ENCODE measurements around the gene PATJ. TPM values are rescaled to one million over a fixed set of nuclear protein-coding genes. Genes with fewer than 3 reads are reported as not detected.

Gene PATJ
- total RNA-seq, 1 experiment from 2014 or later: 48.8 TPM

GRCh38 chr1:61953790-61954150, 211.5 kb downstream of the PATJ start:
- no peak overlapping the region for H3K4me3 ChIP-seq (replicated peaks in 1 of 2; ENCODE audit: low read depth in 1 of 2, low read length in 2 of 2)

GRCh38 chr1:61955261-61955660, 213.0 kb downstream of the PATJ start:
- ChIA-PET RAD21 (ENCODE audit: low non-redundant PET in 1 of 2, low total read pairs in 2 of 2, uncharacterized antibody in 2 of 2, unreplicated experiment in 2 of 2) (no interaction called here), CTCF (no interaction called here), POLR2A (no interaction called here)
- no peaks in the 10 kb centered on the region for H3K9me2 ChIP-seq (ENCODE audit: insufficient read depth)
- H3K4me3 ChIP-seq (replicated peaks in 1 of 2; ENCODE audit: low read depth in 1 of 2, low read length in 2 of 2): no peak overlapping the region
- H3K36me3 ChIP-seq (ENCODE audit: control insufficient read depth in 1 of 2, insufficient read depth in 2 of 2, low read length in 2 of 2): no peaks in the 10 kb centered on the region
- no peaks in the 10 kb centered on the region for H3K27me3 ChIP-seq (ENCODE audit: insufficient read depth, low read length)
- TF ChIP-seq SIN3A (IDR thresholded peaks at IDR 0.05; ENCODE audit: low read depth): no peak
- H3K79me2 ChIP-seq (ENCODE audit: insufficient read depth, low read length): no peaks in the 10 kb centered on the region
- BruUV-seq (replicated peaks): no TSS peak
- H3K4me2 ChIP-seq (ENCODE audit: low read length): no peak overlapping the region
- ATAC-seq: no peak
- H2AFZ ChIP-seq (ENCODE audit: low read depth, low read length, poor library complexity, severe bottlenecking): no peak overlapping the region
- no peak overlapping the region for H3K9ac ChIP-seq (ENCODE audit: low read length)
- H3K4me1 ChIP-seq (ENCODE audit: control insufficient read depth in 1 of 2, insufficient read depth in 2 of 2, low read length in 2 of 2): no peaks in the 10 kb centered on the region
- DNase-seq (ENCODE audit: low read depth, low spot score): no peak
- intact Hi-C loops (cut with micrococcal nuclease): loop anchor here (10.0 kb wide), 1 partner anchor 190 kb away; no protein-coding TSS in a partner anchor
- no peak overlapping the region for H3K27ac ChIP-seq (ENCODE audit: low read depth, low read length)
- no peaks in the 10 kb centered on the region for H3K9me3 ChIP-seq (ENCODE audit: control insufficient read depth in 1 of 2, insufficient read depth in 1 of 2, low read depth in 1 of 2, low read length in 2 of 2)
- no peaks in the 10 kb centered on the region for H4K20me1 ChIP-seq (ENCODE audit: insufficient read depth)

More at GRCh38 chr1:61953790-61954150, 211.5 kb downstream of the PATJ start:
- no peak overlapping the region for H2AFZ ChIP-seq (ENCODE audit: low read depth, low read length, poor library complexity, severe bottlenecking)
- DNase-seq (ENCODE audit: low read depth, low spot score) (no peak), ATAC-seq (no peak)
- no peaks in the 10 kb centered on the region for H3K79me2 ChIP-seq (ENCODE audit: insufficient read depth, low read length)
- intact Hi-C loops (cut with micrococcal nuclease): loop anchor here (10.0 kb wide), 1 partner anchor 191 kb away; no protein-coding TSS in a partner anchor
- no peaks in the 10 kb centered on the region for H3K4me1 ChIP-seq (ENCODE audit: control insufficient read depth in 1 of 2, insufficient read depth in 2 of 2, low read length in 2 of 2)
- no peaks in the 10 kb centered on the region for H3K9me2 ChIP-seq (ENCODE audit: insufficient read depth)
- H3K9ac ChIP-seq (ENCODE audit: low read length): no peak overlapping the region
- TF ChIP-seq JUND (IDR thresholded peaks at IDR 0.05) (no peak), EZH2phosphoT487 (IDR thresholded peaks at IDR 0.05; ENCODE audit: borderline replicate concordance) (no peak), FOSL1 (IDR thresholded peaks at IDR 0.05; ENCODE audit: low read depth) (no peak), ELF1 (IDR thresholded peaks at IDR 0.05; ENCODE audit: borderline replicate concordance, low read depth) (no peak), EZH2 (IDR thresholded peaks at IDR 0.05) (no peak)
- TF ChIP-seq, protein P1, sequence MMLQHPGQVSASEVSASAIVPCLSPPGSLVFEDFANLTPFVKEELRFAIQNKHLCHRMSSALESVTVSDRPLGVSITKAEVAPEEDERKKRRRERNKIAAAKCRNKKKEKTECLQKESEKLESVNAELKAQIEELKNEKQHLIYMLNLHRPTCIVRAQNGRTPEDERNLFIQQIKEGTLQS (IDR thresholded peaks at IDR 0.05): no peak
- TF ChIP-seq, protein P2, sequence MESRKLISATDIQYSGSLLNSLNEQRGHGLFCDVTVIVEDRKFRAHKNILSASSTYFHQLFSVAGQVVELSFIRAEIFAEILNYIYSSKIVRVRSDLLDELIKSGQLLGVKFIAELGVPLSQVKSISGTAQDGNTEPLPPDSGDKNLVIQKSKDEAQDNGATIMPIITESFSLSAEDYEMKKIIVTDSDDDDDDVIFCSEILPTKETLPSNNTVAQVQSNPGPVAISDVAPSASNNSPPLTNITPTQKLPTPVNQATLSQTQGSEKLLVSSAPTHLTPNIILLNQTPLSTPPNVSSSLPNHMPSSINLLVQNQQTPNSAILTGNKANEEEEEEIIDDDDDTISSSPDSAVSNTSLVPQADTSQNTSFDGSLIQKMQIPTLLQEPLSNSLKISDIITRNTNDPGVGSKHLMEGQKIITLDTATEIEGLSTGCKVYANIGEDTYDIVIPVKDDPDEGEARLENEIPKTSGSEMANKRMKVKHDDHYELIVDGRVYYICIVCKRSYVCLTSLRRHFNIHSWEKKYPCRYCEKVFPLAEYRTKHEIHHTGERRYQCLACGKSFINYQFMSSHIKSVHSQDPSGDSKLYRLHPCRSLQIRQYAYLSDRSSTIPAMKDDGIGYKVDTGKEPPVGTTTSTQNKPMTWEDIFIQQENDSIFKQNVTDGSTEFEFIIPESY (IDR thresholded peaks at IDR 0.05; ENCODE audit: extremely low read depth, insufficient replicate concordance, low read length): no peak
- no peaks in the 10 kb centered on the region for H4K20me1 ChIP-seq (ENCODE audit: insufficient read depth)
- H3K9me3 ChIP-seq (ENCODE audit: control insufficient read depth in 1 of 2, insufficient read depth in 1 of 2, low read depth in 1 of 2, low read length in 2 of 2): no peaks in the 10 kb centered on the region
- ChIA-PET RAD21 (ENCODE audit: low non-redundant PET in 1 of 2, low total read pairs in 2 of 2, uncharacterized antibody in 2 of 2, unreplicated experiment in 2 of 2) (no interaction called here), POLR2A (interaction anchor here (0.6 kb wide), 1 partner anchor 169 kb away, joined by 3 read pairs; no protein-coding TSS in a partner anchor), CTCF (no interaction called here)
- H3K27me3 ChIP-seq (ENCODE audit: insufficient read depth, low read length): no peaks in the 10 kb centered on the region
- no TSS peak for BruUV-seq (replicated peaks)
- no peak overlapping the region for H3K4me2 ChIP-seq (ENCODE audit: low read length)
- H3K27ac ChIP-seq (ENCODE audit: low read depth, low read length): no peak overlapping the region
- no peaks in the 10 kb centered on the region for H3K36me3 ChIP-seq (ENCODE audit: control insufficient read depth in 1 of 2, insufficient read depth in 2 of 2, low read length in 2 of 2)
